ENCODE results near the gene MCMBP.
A peak's percentile ranks its signal among the peaks of the same experiment; 100 is the strongest.

MCMBP gene

DNA sequence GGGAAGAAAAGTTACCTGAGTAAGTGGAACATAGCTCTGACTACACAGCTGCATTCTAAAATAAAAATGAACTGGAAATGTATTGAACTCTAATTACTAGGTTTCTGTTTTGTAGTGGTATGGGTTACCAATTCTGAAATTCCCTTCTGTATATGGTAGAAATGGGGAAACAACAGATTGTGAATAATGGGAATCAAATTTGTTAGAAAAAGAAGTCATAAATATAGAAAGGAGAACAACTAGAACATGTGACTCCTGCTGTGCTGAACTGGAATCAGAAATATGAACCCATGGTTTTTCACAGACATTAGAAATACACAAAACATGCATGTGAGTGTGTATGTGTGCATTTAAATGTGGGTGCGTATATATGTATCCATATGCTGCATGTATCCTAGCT is 27.0 kb downstream of the MCMBP start:
- no peak for DNase-seq
- Histone ChIP-seq H3K9ac (ENCODE audit: low read length) (no peak overlapping the region), H3K9me2 (replicated peaks; ENCODE audit: insufficient read depth, low read length) (no peaks in the 10 kb centered on the region), H3K27me3 (replicated peaks; ENCODE audit: insufficient read depth, low read length) (no peaks in the 10 kb centered on the region), H3K79me2 (ENCODE audit: low read length) (peaks cover 13% of the 10 kb centered on the region; the same call in 1 of the 2 replicates), H3K4me1 (ENCODE audit: low read length) (no peaks in the 10 kb centered on the region), H3K27ac (ENCODE audit: low read length) (no peak overlapping the region), H2AFZ (ENCODE audit: low read length) (no peak overlapping the region), H4K20me1 (ENCODE audit: insufficient read depth, low read length) (no peaks in the 10 kb centered on the region), H3K9me3 (replicated peaks; ENCODE audit: insufficient read depth, low read length) (no peaks in the 10 kb centered on the region), H3K36me3 (replicated peaks; ENCODE audit: insufficient read depth, low read length) (peaks cover 31% of the 10 kb centered on the region), H3K4me2 (ENCODE audit: low read depth, low read length) (no peak overlapping the region), H3K4me3 (ENCODE audit: low read length) (no peak overlapping the region), H3F3A (ENCODE audit: insufficient read depth, low read length) (no peaks in the 10 kb centered on the region)
- TF ChIP-seq EZH2phosphoT487 (IDR thresholded peaks at IDR 0.05; ENCODE audit: low read length) (no peak), EZH2 (optimal IDR thresholded peaks at IDR 0.05; ENCODE audit: low read depth, low read length) (no peak)
- TF ChIP-seq, protein P1, sequence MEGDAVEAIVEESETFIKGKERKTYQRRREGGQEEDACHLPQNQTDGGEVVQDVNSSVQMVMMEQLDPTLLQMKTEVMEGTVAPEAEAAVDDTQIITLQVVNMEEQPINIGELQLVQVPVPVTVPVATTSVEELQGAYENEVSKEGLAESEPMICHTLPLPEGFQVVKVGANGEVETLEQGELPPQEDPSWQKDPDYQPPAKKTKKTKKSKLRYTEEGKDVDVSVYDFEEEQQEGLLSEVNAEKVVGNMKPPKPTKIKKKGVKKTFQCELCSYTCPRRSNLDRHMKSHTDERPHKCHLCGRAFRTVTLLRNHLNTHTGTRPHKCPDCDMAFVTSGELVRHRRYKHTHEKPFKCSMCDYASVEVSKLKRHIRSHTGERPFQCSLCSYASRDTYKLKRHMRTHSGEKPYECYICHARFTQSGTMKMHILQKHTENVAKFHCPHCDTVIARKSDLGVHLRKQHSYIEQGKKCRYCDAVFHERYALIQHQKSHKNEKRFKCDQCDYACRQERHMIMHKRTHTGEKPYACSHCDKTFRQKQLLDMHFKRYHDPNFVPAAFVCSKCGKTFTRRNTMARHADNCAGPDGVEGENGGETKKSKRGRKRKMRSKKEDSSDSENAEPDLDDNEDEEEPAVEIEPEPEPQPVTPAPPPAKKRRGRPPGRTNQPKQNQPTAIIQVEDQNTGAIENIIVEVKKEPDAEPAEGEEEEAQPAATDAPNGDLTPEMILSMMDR (IDR thresholded peaks at IDR 0.05; ENCODE audit: low read length), result no peak

DNA sequence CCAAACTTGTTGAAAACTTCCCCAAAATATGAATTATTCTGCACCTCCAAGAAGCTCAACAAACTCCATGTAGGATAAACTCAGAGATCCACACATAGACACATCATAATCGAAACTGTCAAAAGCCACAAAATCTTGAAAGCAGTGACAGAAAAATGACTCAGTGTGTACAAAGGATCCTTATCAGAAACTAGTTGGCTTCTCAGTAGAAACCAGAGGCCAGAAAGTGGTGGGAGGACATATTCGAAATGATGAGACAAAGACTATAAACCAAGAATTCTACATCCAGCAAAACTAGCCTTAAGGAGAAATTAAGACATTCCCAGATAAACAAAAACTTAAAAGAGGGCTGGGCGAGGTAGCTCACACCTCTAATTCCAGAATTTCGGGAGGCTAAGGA is 38.5 kb downstream of the MCMBP start:
- Histone ChIP-seq H3K36me3 (replicated peaks; ENCODE audit: insufficient read depth, low read length) (peaks cover 26% of the 10 kb centered on the region; the same call in 1 of the 2 replicates), H3K9me3 (replicated peaks; ENCODE audit: insufficient read depth, low read length) (no peaks in the 10 kb centered on the region), H3K27ac (ENCODE audit: low read length) (no peak overlapping the region), H2AFZ (ENCODE audit: low read length) (no peak overlapping the region), H3K4me3 (ENCODE audit: low read length) (no peak overlapping the region), H3F3A (ENCODE audit: insufficient read depth, low read length) (no peaks in the 10 kb centered on the region), H3K4me1 (ENCODE audit: low read length) (peaks cover 12% of the 10 kb centered on the region), H3K9me2 (replicated peaks; ENCODE audit: insufficient read depth, low read length) (no peaks in the 10 kb centered on the region), H4K20me1 (ENCODE audit: insufficient read depth, low read length) (no peaks in the 10 kb centered on the region), H3K79me2 (ENCODE audit: low read length) (peaks cover 3% of the 10 kb centered on the region; the same call in 1 of the 2 replicates), H3K4me2 (ENCODE audit: low read depth, low read length) (no peak overlapping the region), H3K27me3 (replicated peaks; ENCODE audit: insufficient read depth, low read length) (no peaks in the 10 kb centered on the region), H3K9ac (ENCODE audit: low read length) (no peak overlapping the region)
- no peak for TF ChIP-seq EZH2 (optimal IDR thresholded peaks at IDR 0.05; ENCODE audit: low read depth, low read length)
- TF ChIP-seq EZH2phosphoT487 (IDR thresholded peaks at IDR 0.05; ENCODE audit: low read length), result no peak
- TF ChIP-seq, protein P1 (IDR thresholded peaks at IDR 0.05; ENCODE audit: low read length), result no peak
- peak; percentile 26 for DNase-seq

DNA sequence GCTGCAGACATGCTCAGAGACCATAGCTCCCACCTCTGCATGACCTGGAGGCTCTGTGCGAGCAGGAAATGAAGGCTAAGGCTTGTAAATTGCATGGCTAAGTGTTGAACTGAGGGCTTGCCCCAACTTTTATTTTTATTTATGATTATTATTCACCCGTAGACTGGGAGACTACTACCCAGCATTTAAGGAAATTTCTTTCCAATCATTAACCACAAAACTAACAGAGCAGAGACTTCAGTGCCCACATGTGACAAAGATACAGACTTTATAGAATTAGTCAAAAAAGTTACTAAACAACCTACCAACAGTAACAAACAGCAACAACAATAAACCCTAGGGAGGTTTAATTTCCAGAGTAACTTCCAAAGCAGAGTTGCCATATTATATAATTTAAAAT is 39.7 kb downstream of the MCMBP start:
- no peaks in the 10 kb centered on the region for H3F3A ChIP-seq (ENCODE audit: insufficient read depth, low read length)

More for the DNA sequence above, 39.7 kb downstream of the MCMBP start:
- Histone ChIP-seq H3K4me2 (ENCODE audit: low read depth, low read length) (no peak overlapping the region), H2AFZ (ENCODE audit: low read length) (no peak overlapping the region), H3K79me2 (ENCODE audit: low read length) (no peaks in the 10 kb centered on the region), H3K27ac (ENCODE audit: low read length) (no peak overlapping the region), H3K9me3 (replicated peaks; ENCODE audit: insufficient read depth, low read length) (no peaks in the 10 kb centered on the region), H3K9ac (ENCODE audit: low read length) (no peak overlapping the region), H3K4me3 (ENCODE audit: low read length) (no peak overlapping the region), H3K27me3 (replicated peaks; ENCODE audit: insufficient read depth, low read length) (no peaks in the 10 kb centered on the region), H3K4me1 (ENCODE audit: low read length) (peaks cover 12% of the 10 kb centered on the region), H4K20me1 (ENCODE audit: insufficient read depth, low read length) (no peaks in the 10 kb centered on the region), H3K36me3 (replicated peaks; ENCODE audit: insufficient read depth, low read length) (peaks cover 26% of the 10 kb centered on the region; the same call in 1 of the 2 replicates), H3K9me2 (replicated peaks; ENCODE audit: insufficient read depth, low read length) (no peaks in the 10 kb centered on the region)
- DNase-seq, result no peak
- TF ChIP-seq, protein P1 (IDR thresholded peaks at IDR 0.05; ENCODE audit: low read length), result no peak
- TF ChIP-seq EZH2phosphoT487 (IDR thresholded peaks at IDR 0.05; ENCODE audit: low read length) (no peak), EZH2 (optimal IDR thresholded peaks at IDR 0.05; ENCODE audit: low read depth, low read length) (no peak)

All from MM.1S (cell line).